KMS-11 (cell line): ENCODE results near the gene PPM1N.

Source experiments
- H2AFZ ChIP-seq: fragments of 200-600 bp; sonication (generic); 2 replicates; pipeline ENCODE4 v1.6.1; 2016; ENCODE audit warnings: antibody characterized with exemption, mixed run types, low read depth
- H3K27ac ChIP-seq: fragments of 200-600 bp; sonication (generic); 2 replicates; pipeline ENCODE4 v1.6.1; 2016; ENCODE audit warnings: mild to moderate bottlenecking, mixed run types
- H3K27me3 ChIP-seq: fragments of 200-600 bp; sonication (generic); 2 replicates; pipeline ENCODE4 v1.6.1; 2017; ENCODE audit warnings: mild to moderate bottlenecking, low read depth, mixed run types, moderate library complexity; ENCODE audit not compliant: insufficient read depth
- H3K36me3 ChIP-seq: fragments of 200-600 bp; sonication (generic); 2 replicates; pipeline ENCODE4 v1.6.1; 2017; ENCODE audit warnings: mild to moderate bottlenecking, mixed run types; ENCODE audit not compliant: insufficient read depth
- H3K4me1 ChIP-seq: fragments of 200-600 bp; sonication (generic); 2 replicates; pipeline ENCODE4 v1.6.1; 2016; ENCODE audit warnings: mild to moderate bottlenecking, low read depth, mixed run types; ENCODE audit not compliant: poor library complexity, severe bottlenecking
- H3K4me2 ChIP-seq: fragments of 200-600 bp; sonication (generic); 2 replicates; pipeline ENCODE4 v1.7.0; 2016; ENCODE audit warnings: mild to moderate bottlenecking, mixed run types
- H3K4me3 ChIP-seq: fragments of 200-600 bp; sonication (generic); IDR thresholded peaks from 2 replicates; pipeline ENCODE4 v1.6.1; 2017; ENCODE audit warnings: low read depth, low read length, mixed read lengths; ENCODE audit not compliant: insufficient read depth
- H3K79me2 ChIP-seq: fragments of 200-600 bp; sonication (generic); 2 replicates; pipeline ENCODE4 v1.6.1; 2016; ENCODE audit warnings: low read depth, mixed run types; ENCODE audit not compliant: insufficient read depth
- H3K9ac ChIP-seq: fragments of 200-600 bp; sonication (generic); 2 replicates; pipeline ENCODE4 v1.6.1; 2016; ENCODE audit warnings: mild to moderate bottlenecking, mixed run types
- H4K20me1 ChIP-seq: fragments of 200-600 bp; sonication (generic); 2 replicates; pipeline ENCODE4 v1.6.1; 2016; ENCODE audit warnings: mild to moderate bottlenecking, mixed run types; ENCODE audit not compliant: insufficient read depth
- CTCF ChIP-seq: fragments of 200-600 bp; sonication (generic); conservative IDR thresholded peaks from 2 replicates; pipeline ENCODE4 v1.6.1; 2017; ENCODE audit warnings: low read depth, mild to moderate bottlenecking, antibody characterized with exemption, low read length, moderate library complexity, mixed read lengths

PPM1N gene

GRCh38 chr19:45492137-45492626 lies 6.1 kb upstream of the PPM1N start:
- Histone ChIP-seq H3K79me2 (no peaks in the 10 kb centered on the region), H3K36me3 (no peaks in the 10 kb centered on the region), H3K9ac (no peak overlapping the region), H3K4me2 (peak overlapping the region; percentile 52; the same call in 1 of the 2 replicates), H3K27me3 (peaks cover 89% of the 10 kb centered on the region), H3K27ac (no peak overlapping the region), H2AFZ (no peak overlapping the region), H3K4me3 (no peak overlapping the region), H4K20me1 (no peaks in the 10 kb centered on the region), H3K4me1 (peaks cover 19% of the 10 kb centered on the region)
- TF ChIP-seq CTCF, result no peak

DNA sequence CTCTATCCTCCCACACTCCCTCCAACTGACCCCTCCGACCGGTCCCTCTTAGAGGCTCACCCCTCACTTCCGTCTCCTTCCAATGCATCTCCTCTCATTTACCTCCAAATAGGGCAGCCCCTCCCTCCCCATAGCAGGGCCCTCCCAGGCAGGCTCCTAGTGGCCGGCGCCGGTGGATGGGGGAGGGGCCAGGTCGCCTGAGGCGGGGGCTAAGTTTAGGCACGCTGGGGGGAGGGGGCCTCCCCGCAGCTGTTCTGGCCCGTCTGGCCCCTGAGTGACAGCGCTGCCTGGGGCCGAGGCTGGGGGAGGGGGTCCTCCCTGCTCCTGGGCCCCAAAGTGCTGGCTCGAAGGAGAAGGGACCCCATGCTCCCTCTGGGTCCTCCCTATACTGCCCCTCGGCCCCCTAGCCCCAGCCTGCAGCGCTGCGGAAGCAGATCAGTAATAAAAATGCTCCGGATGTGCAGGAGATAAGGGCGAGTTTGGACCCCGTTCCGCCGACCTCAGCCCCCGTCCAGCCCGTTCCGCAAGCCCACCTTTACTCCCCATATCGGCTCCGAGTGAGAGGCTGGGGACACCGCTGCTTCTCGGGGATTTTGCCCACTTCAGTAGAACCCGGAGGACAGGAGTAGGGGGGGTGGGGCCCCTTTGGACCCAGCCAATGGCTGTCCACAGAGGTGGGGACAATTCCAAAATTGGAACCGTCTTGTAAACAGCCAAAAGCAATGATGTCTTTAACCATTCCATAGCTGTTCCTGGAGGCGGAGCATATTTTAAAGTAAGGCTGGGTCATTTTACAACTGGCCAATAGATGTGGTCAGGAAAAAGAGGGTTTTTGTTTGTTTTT lies 5.4 kb upstream of the PPM1N start:
- Histone ChIP-seq H3K27me3 (peaks cover 82% of the 10 kb centered on the region), H4K20me1 (no peaks in the 10 kb centered on the region), H3K36me3 (no peaks in the 10 kb centered on the region), H3K4me1 (peaks cover 19% of the 10 kb centered on the region), H3K4me3 (no peak overlapping the region), H3K27ac (no peak overlapping the region), H3K4me2 (peak overlapping the region; percentile 52; the same call in 1 of the 2 replicates), H3K9ac (no peak overlapping the region), H2AFZ (peak overlapping the region; percentile 7; the same call in 1 of the 2 replicates), H3K79me2 (no peaks in the 10 kb centered on the region)
- TF ChIP-seq CTCF, result no peak

- H2AFZ ChIP-seq, result no peak overlapping the region
- no peaks in the 10 kb centered on the region for H4K20me1 ChIP-seq
- no peaks in the 10 kb centered on the region for H3K36me3 ChIP-seq
- no peak overlapping the region for H3K9ac ChIP-seq
- H3K27me3 ChIP-seq, result peaks cover 67% of the 10 kb centered on the region
- H3K4me2 ChIP-seq, result no peak overlapping the region
- no peaks in the 10 kb centered on the region for H3K79me2 ChIP-seq
- H3K27ac ChIP-seq, result no peak overlapping the region
- H3K4me1 ChIP-seq, result peaks cover 26% of the 10 kb centered on the region
- TF ChIP-seq CTCF, result no peak
- no peak overlapping the region for H3K4me3 ChIP-seq
Observed at GRCh38 chr19:45494261-45494916, 3.9 kb upstream of the PPM1N start.

- H3K4me2 ChIP-seq, result no peak overlapping the region
- peaks cover 59% of the 10 kb centered on the region for H3K27me3 ChIP-seq
- TF ChIP-seq CTCF, result no peak
- H3K79me2 ChIP-seq, result no peaks in the 10 kb centered on the region
- H3K9ac ChIP-seq, result no peak overlapping the region
- no peak overlapping the region for H3K27ac ChIP-seq
- H3K4me1 ChIP-seq, result peaks cover 30% of the 10 kb centered on the region
- H2AFZ ChIP-seq, result no peak overlapping the region
- no peaks in the 10 kb centered on the region for H4K20me1 ChIP-seq
- H3K4me3 ChIP-seq, result no peak overlapping the region
- no peaks in the 10 kb centered on the region for H3K36me3 ChIP-seq
Observed at GRCh38 chr19:45495178-45495577, 3.1 kb upstream of the PPM1N start.
